Measurements from ENCODE around the gene EPB41L5. TPM values are rescaled to one million over a fixed set of nuclear protein-coding genes. Genes with fewer than 3 reads are reported as not detected.
"Not testable (repeated sequence)": the region's sequence is repeated elsewhere in the genome, so short reads cannot be mapped to it uniquely, and the experiment has no call there.

Gene EPB41L5
- total RNA-seq, 4 donors from 2014 or later: 13.7 to 49.7 (median 21.1) TPM

DNA sequence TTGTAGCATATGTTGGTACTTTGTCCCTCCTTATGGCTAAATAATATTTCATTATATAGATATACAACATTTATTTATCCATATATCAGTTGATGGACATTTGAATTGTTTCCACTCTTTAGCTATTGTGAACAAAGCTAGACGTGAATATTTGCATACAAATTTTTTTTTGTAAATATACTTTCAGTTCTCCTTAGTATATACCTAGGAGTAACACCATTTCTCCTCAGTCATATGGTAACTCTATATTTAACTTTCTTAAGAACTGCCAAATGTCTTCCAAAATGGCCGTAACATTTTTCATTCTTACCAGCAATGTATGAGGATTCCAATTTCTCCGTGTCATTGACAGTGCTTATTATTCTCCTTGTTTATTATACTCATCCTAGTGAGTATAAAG, 135.8 kb downstream of the EPB41L5 start:
- TF ChIP-seq POLR2A (IDR thresholded peaks at IDR 0.05) (no peak), CTCF (IDR thresholded peaks at IDR 0.05) (no peak), POLR2AphosphoS5 (IDR thresholded peaks at IDR 0.05) (no peak), EP300 (IDR thresholded peaks at IDR 0.05) (no peak)
- peaks cover 0 to 32% (median 0%) of the 10 kb centered on the region in 3 donors for H3K9me3 ChIP-seq
- no peak overlapping the region for H3K27ac ChIP-seq
- no peaks in the 10 kb centered on the region for H3K4me1 ChIP-seq
- 84 to 85% methylated on average over 3 of the region's 3 CpGs for WGBS, 2 donors (ENCODE audit: low coverage in 1 of 2)
- no peak overlapping the region for H3K4me3 ChIP-seq
- no peak for ATAC-seq
- H3K36me3 ChIP-seq: peaks cover 0 to 78% of the 10 kb centered on the region in 2 donors
- H3K27me3 ChIP-seq: no peaks in the 10 kb centered on the region

- peaks cover 0 to 79% of the 10 kb centered on the region in 2 donors for H3K36me3 ChIP-seq
- WGBS, 2 donors (ENCODE audit: low coverage in 1 of 2): 92 to 94% methylated on average over 2 of the region's 2 CpGs
- H3K4me1 ChIP-seq: no peaks in the 10 kb centered on the region
- TF ChIP-seq EP300 (IDR thresholded peaks at IDR 0.05) (no peak), CTCF (IDR thresholded peaks at IDR 0.05) (no peak), POLR2A (IDR thresholded peaks at IDR 0.05) (no peak), POLR2AphosphoS5 (IDR thresholded peaks at IDR 0.05) (no peak)
- H3K27me3 ChIP-seq: no peaks in the 10 kb centered on the region
- no peak overlapping the region for H3K27ac ChIP-seq
- H3K4me3 ChIP-seq: no peak overlapping the region
- no peak for ATAC-seq
- H3K9me3 ChIP-seq: peaks cover 0 to 35% (median 0%) of the 10 kb centered on the region in 3 donors
These were observed 136.5 kb downstream of the EPB41L5 start for GRCh38 chr2:120149406-120149805.

DNA sequence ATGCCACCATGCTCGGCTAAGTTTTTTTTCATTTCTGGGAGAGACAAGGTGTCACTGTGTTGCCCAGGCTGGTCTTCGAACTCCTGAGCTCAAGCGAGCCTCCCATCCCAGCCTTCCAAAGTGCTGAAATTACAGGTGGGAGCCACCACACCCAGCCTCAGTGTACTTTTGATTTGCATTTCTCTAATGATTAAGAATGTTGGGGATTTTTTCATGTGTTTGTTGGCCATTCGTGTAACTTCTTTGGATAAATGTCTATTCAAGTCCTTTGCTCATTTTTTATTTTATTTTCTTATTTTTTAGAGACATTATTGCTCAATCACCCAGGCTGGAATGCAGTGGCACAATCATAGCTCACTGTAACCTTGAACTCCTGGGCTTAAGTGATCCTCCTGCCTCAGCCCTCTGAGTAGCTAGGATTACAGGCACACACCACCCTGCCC, 137.2 kb downstream of the EPB41L5 start:
- H3K36me3 ChIP-seq: peaks cover 0 to 85% of the 10 kb centered on the region in 2 donors
- no peaks in the 10 kb centered on the region for H3K27me3 ChIP-seq
- no peak overlapping the region for H3K27ac ChIP-seq
- WGBS, 2 donors (ENCODE audit: low coverage in 1 of 2): 100% methylated on average over 4 of the region's 4 CpGs; no CpG with 5 or more reads in 1 of the 2 donors
- ATAC-seq: no peak
- no peak overlapping the region for H3K4me3 ChIP-seq
- TF ChIP-seq POLR2AphosphoS5 (IDR thresholded peaks at IDR 0.05) (no peak), CTCF (IDR thresholded peaks at IDR 0.05) (no peak), EP300 (IDR thresholded peaks at IDR 0.05) (no peak), POLR2A (IDR thresholded peaks at IDR 0.05) (no peak)
- H3K4me1 ChIP-seq: no peaks in the 10 kb centered on the region
- peaks cover 0 to 41% (median 0%) of the 10 kb centered on the region in 3 donors for H3K9me3 ChIP-seq

- Histone ChIP-seq H3K9me3 (peaks cover 0 to 43% (median 0%) of the 10 kb centered on the region in 3 donors), H3K4me1 (no peaks in the 10 kb centered on the region), H3K27me3 (no peaks in the 10 kb centered on the region), H3K4me3 (no peak overlapping the region), H3K36me3 (peaks cover 0 to 55% of the 10 kb centered on the region in 2 donors), H3K27ac (no peak overlapping the region)
- TF ChIP-seq POLR2A (IDR thresholded peaks at IDR 0.05): no peak
- 98 to 100% methylated on average over 2 to 3 of the region's 3 CpGs for WGBS, 2 donors (ENCODE audit: low coverage in 1 of 2)
- ATAC-seq: no peak
These were observed 142.4 kb downstream of the EPB41L5 start for GRCh38 chr2:120155308-120155707.

DNA sequence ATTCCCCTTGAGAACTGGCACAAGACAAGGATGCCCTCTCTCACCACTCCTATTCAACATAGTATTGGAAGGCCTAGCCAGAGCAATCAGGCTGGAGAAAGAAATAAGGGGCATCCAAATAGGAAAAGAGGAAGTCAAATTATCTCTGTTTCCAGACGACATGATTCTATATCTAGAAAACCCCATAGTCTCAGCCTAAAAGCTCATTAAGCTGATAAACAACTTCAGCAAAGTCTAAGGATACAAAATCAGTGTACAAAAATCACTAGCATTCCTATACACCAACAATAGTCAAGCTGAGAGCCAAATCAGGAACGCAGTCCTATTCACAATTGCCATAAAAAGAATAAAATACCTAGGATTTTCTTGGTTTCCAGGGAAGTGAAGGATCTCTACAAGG, 145.8 kb downstream of the EPB41L5 start:
- not testable (repeated sequence) for H3K27me3 ChIP-seq, ATAC-seq, H3K4me1 ChIP-seq, H3K27ac ChIP-seq, H3K4me3 ChIP-seq
- peaks cover 0 to 22% (median 0%) of the 10 kb centered on the region in 3 donors for H3K9me3 ChIP-seq
- H3K36me3 ChIP-seq: peaks cover 0 to 52% of the 10 kb centered on the region in 2 donors
- 75 to 79% methylated on average over 2 of the region's 2 CpGs for WGBS, 2 donors (ENCODE audit: low coverage in 1 of 2)

DNA sequence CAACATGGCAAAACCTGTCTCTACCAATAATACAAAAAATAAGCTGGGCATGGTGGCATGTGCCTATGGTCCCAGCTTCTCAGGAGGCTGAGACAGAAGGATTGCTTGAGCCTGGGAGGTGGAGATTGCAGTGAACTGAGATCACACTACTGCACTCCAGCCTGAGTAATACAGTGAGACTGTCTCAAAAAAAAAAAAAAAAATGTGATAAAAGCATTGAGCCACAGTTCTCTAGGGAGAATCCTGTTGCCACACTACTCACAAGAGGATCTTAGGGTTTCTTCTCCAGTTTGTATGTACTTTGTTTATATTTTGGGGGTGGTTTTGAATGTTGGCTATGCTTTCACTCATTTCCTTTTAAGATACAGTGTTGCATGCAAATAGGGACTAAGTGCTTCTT, 148.3 kb downstream of the EPB41L5 start:
- H3K9me3 ChIP-seq: peaks cover 0 to 1% (median 0%) of the 10 kb centered on the region in 3 donors
- TF ChIP-seq EP300 (IDR thresholded peaks at IDR 0.05) (no peak), CTCF (IDR thresholded peaks at IDR 0.05) (no peak), POLR2AphosphoS5 (IDR thresholded peaks at IDR 0.05) (no peak), POLR2A (IDR thresholded peaks at IDR 0.05) (no peak)
- H3K27ac ChIP-seq: no peak overlapping the region
- H3K27me3 ChIP-seq: no peaks in the 10 kb centered on the region
- no peaks in the 10 kb centered on the region for H3K4me1 ChIP-seq
- peaks cover 0 to 41% of the 10 kb centered on the region in 2 donors for H3K36me3 ChIP-seq
- no peak for ATAC-seq
- no peak overlapping the region for H3K4me3 ChIP-seq
